HCT116 (cell line): ENCODE data around the gene LRRC4. TPM values are rescaled to one million over a fixed set of nuclear protein-coding genes. Genes with fewer than 3 reads are reported as not detected.

ENCODE experiments used
- ATAC-seq: fragments of 200-7000 bp; cut with Tn5 transposase; 2 replicates; pipeline ENCODE4 v1.9.1; 2020; ENCODE audit warnings: mild to moderate bottlenecking, moderate library complexity
- BruUV-seq: library from RNA; stranded (reverse); fragments of 400-500 nt; replicated peaks from 2 replicates; lab custom pipeline; 2021; lab: Mats Ljungman, UMichigan
- CTCF ChIA-PET: fragments of 300-600 bp; sonication (Branson Sonifier 250); formaldehyde crosslinking; loops from one replicate; lab custom pipeline; 2021; ENCODE audit warnings: antibody characterized with exemption; lab: Charles Lee
- POLR2A ChIA-PET: fragments of 300-600, 350-600 bp; sonication (Branson Sonifier 250); formaldehyde crosslinking; loops from one replicate; lab custom pipeline; 2021; ENCODE audit warnings: antibody characterized with exemption; lab: Charles Lee
- RAD21 ChIA-PET, 2 experiments: fragments of 300-600 bp; sonication (Branson Sonifier 250); formaldehyde crosslinking; loops; one replicate each; lab custom pipeline; 2023; ENCODE audit warnings: low total read pairs in 2 of 2; ENCODE audit not compliant: uncharacterized antibody in 2 of 2, unreplicated experiment in 2 of 2, low non-redundant PET in 1 of 2; lab: Charles Lee
- DNase-seq: peaks from one replicate; pipeline ENCODE4 v3.0.0-alpha.2; 2010; ENCODE audit warnings: low read depth, low spot score
- H2AFZ ChIP-seq: fragments of 200-600 bp; shearing (Covaris generic), sonication (generic); 2 replicates; pipeline ENCODE4 v1.6.1; 2017; ENCODE audit warnings: low read depth, mixed run types, mixed read lengths, antibody characterized with exemption, low read length; ENCODE audit not compliant: poor library complexity, severe bottlenecking
- H3K27ac ChIP-seq: 2 replicates; pipeline ENCODE4 v1.5.1; 2012; ENCODE audit warnings: low read depth, low read length
- H3K27me3 ChIP-seq: fragments of 200-600 bp; sonication (generic); 2 replicates; pipeline ENCODE4 v1.6.1; 2016; ENCODE audit warnings: mixed run types, low read length, mixed read lengths; ENCODE audit not compliant: insufficient read depth
- H3K36me3 ChIP-seq, 2 experiments: fragments of 200-500 bp in 1 of 2; fragments of 200-600 bp in 1 of 2; sonication (Bioruptor generic) in 1 of 2; sonication (generic) in 1 of 2; 2 replicates each; pipeline versions ENCODE4 v1.5.1 to v1.6.1; 2014 to 2016; ENCODE audit warnings: low read length in 2 of 2, inconsistent platforms in 1 of 2, mixed read lengths in 1 of 2, mixed run types in 1 of 2; ENCODE audit not compliant: insufficient read depth in 2 of 2, control insufficient read depth in 1 of 2
- H3K4me1 ChIP-seq, 2 experiments: fragments of 200-600 bp in 1 of 2; sonication (generic) in 1 of 2; 2 replicates each; pipeline versions ENCODE4 v1.5.1 to v1.6.1; 2012 to 2017; ENCODE audit warnings: low read length in 2 of 2, inconsistent platforms in 1 of 2, mild to moderate bottlenecking in 1 of 2, mixed read lengths in 1 of 2, mixed run types in 1 of 2, moderate library complexity in 1 of 2; ENCODE audit not compliant: insufficient read depth in 2 of 2, control insufficient read depth in 1 of 2
- H3K4me2 ChIP-seq: fragments of 200-600 bp; sonication (generic); 2 replicates; pipeline ENCODE4 v1.6.1; 2017; ENCODE audit warnings: mixed run types, low read length, mixed read lengths
- H3K4me3 ChIP-seq, 2 experiments: fragments of 200-600 bp in 1 of 2; sonication (generic) in 1 of 2; replicated peaks in 1 of 2; 2 replicates each; pipeline ENCODE4 v1.5.1; 2011 to 2016; ENCODE audit warnings: low read length in 2 of 2, control low read depth in 1 of 2, low read depth in 1 of 2, mild to moderate bottlenecking in 1 of 2, mixed read lengths in 1 of 2, mixed run types in 1 of 2
- H3K79me2 ChIP-seq: fragments of 200-600 bp; sonication (generic); 2 replicates; pipeline ENCODE4 v1.6.1; 2017; ENCODE audit warnings: mild to moderate bottlenecking, mixed run types, low read length, moderate library complexity, mixed read lengths; ENCODE audit not compliant: insufficient read depth
- H3K9ac ChIP-seq: fragments of 200-600 bp; sonication (generic); 2 replicates; pipeline ENCODE4 v1.6.1; 2016; ENCODE audit warnings: low read length, mixed read lengths
- H3K9me2 ChIP-seq: fragments of 200-600 bp; sonication (generic), shearing (Covaris generic); 2 replicates; pipeline ENCODE4 v1.6.1; 2017; ENCODE audit warnings: mixed run types, mild to moderate bottlenecking, moderate library complexity; ENCODE audit not compliant: insufficient read depth
- H3K9me3 ChIP-seq, 2 experiments: fragments of 200-500 bp in 1 of 2; fragments of 200-600 bp in 1 of 2; sonication (Bioruptor generic) in 1 of 2; sonication (generic) in 1 of 2; 2 replicates each; pipeline ENCODE4 v1.6.1; 2014 to 2017; ENCODE audit warnings: low read length in 2 of 2, mixed read lengths in 2 of 2, inconsistent platforms in 1 of 2, low read depth in 1 of 2, mild to moderate bottlenecking in 1 of 2, mixed run types in 1 of 2, moderate library complexity in 1 of 2; ENCODE audit not compliant: control insufficient read depth in 1 of 2, insufficient read depth in 1 of 2
- H4K20me1 ChIP-seq: fragments of 200-600 bp; sonication (generic), shearing (Covaris generic); 2 replicates; pipeline ENCODE4 v1.6.1; 2017; ENCODE audit warnings: mixed run types, mild to moderate bottlenecking, moderate library complexity; ENCODE audit not compliant: insufficient read depth
- CBX3 ChIP-seq: IDR thresholded peaks from 2 replicates; pipeline ENCODE4 v1.6.1; 2012; ENCODE audit warnings: low read depth
- CEBPB ChIP-seq: IDR thresholded peaks from 2 replicates; pipeline ENCODE4 v1.6.1; 2012; ENCODE audit warnings: low read depth
- EGR1 ChIP-seq: IDR thresholded peaks from 2 replicates; pipeline ENCODE4 v1.6.1; 2012; ENCODE audit warnings: low read depth
- ELF1 ChIP-seq: IDR thresholded peaks from 2 replicates; pipeline ENCODE4 v1.6.1; 2012; ENCODE audit warnings: low read depth, borderline replicate concordance
- EZH2 ChIP-seq: fragments of 200-600 bp; sonication (generic); IDR thresholded peaks from 2 replicates; pipeline ENCODE4 v1.6.1; 2017; ENCODE audit warnings: antibody characterized with exemption, mixed run types
- EZH2phosphoT487 ChIP-seq: fragments of 200-600 bp; IDR thresholded peaks from 2 replicates; pipeline ENCODE4 v1.6.1; 2018; ENCODE audit warnings: antibody characterized with exemption, borderline replicate concordance
- FOSL1 ChIP-seq: IDR thresholded peaks from 2 replicates; pipeline ENCODE4 v1.6.1; 2012; ENCODE audit warnings: low read depth
- MAX ChIP-seq: IDR thresholded peaks from 2 replicates; pipeline ENCODE4 v1.6.1; 2012
- POLR2A ChIP-seq: IDR thresholded peaks from 2 replicates; pipeline ENCODE4 v1.7.0; 2011; ENCODE audit warnings: borderline replicate concordance; ENCODE audit not compliant: insufficient read depth, insufficient read length; ENCODE audit errors: extremely low read depth
- RAD21 ChIP-seq: IDR thresholded peaks from 2 replicates; pipeline ENCODE4 v1.6.1; 2012; ENCODE audit warnings: low read depth, mild to moderate bottlenecking
- REST ChIP-seq: IDR thresholded peaks from 2 replicates; pipeline ENCODE4 v1.6.1; 2012; ENCODE audit warnings: low read depth
- SIN3A ChIP-seq: IDR thresholded peaks from 2 replicates; pipeline ENCODE4 v1.6.1; 2012; ENCODE audit warnings: low read depth
- SP1 ChIP-seq: IDR thresholded peaks from 2 replicates; pipeline ENCODE4 v1.6.1; 2012; ENCODE audit warnings: low read depth
- SRF ChIP-seq: IDR thresholded peaks from 2 replicates; pipeline ENCODE4 v1.6.1; 2012; ENCODE audit warnings: low read depth
- TCF7L2 ChIP-seq: IDR thresholded peaks from 2 replicates; pipeline ENCODE4 v1.7.0; 2011; ENCODE audit warnings: borderline replicate concordance, inconsistent platforms; ENCODE audit not compliant: insufficient read depth, insufficient read length; ENCODE audit errors: extremely low read depth
- YY1 ChIP-seq: IDR thresholded peaks from 2 replicates; pipeline ENCODE4 v1.6.1; 2011; ENCODE audit warnings: low read length, low read depth, moderate library complexity, mild to moderate bottlenecking; ENCODE audit not compliant: insufficient replicate concordance; ENCODE audit errors: extremely low read depth
- ZBTB33 ChIP-seq: IDR thresholded peaks from 2 replicates; pipeline ENCODE4 v1.6.1; 2011; ENCODE audit warnings: mild to moderate bottlenecking, low read length, moderate library complexity; ENCODE audit not compliant: insufficient replicate concordance; ENCODE audit errors: extremely low read depth
- ZNF274 ChIP-seq: fragments of 200-500 bp; sonication (Bioruptor generic); IDR thresholded peaks from 2 replicates; pipeline ENCODE4 v1.6.1; 2014; ENCODE audit warnings: mild to moderate bottlenecking, low read depth, low read length, inconsistent platforms
- intact Hi-C: fragments of 100-400 bp; cut with micrococcal nuclease; formaldehyde crosslinking; loops from 2 replicates; pipeline ENCODE4 v1.10.0; 2022
- total RNA-seq: library from RNA; stranded (reverse); gene quantifications from one replicate; pipeline ENCODE4 v1.2.1, GENCODE V29; 2021; ENCODE audit not compliant: unreplicated experiment

Gene LRRC4
- total RNA-seq, 1 experiment from 2014 or later, result not detected

- no peaks in the 10 kb centered on the region for H3K79me2 ChIP-seq
- no peaks in the 10 kb centered on the region for H3K27me3 ChIP-seq
- no peaks in the 10 kb centered on the region for H3K4me1 ChIP-seq
- no peak overlapping the region for H3K4me3 ChIP-seq
- no peak overlapping the region for H3K27ac ChIP-seq
- H3K9me3 ChIP-seq, result no peaks in the 10 kb centered on the region
- H3K9me2 ChIP-seq, result no peaks in the 10 kb centered on the region
- DNase-seq (no peak), ATAC-seq (no peak)
- no peak for TF ChIP-seq RAD21
- no peak for TF ChIP-seq EZH2
- no peak for TF ChIP-seq ZBTB33
- TF ChIP-seq REST, result no peak
- TF ChIP-seq POLR2A, result no peak
- no peak for TF ChIP-seq EGR1
- TF ChIP-seq MAX, result no peak
- TF ChIP-seq SP1, result no peak
- no peak for TF ChIP-seq EZH2phosphoT487
- no peak for TF ChIP-seq ZNF274
- TF ChIP-seq FOSL1, result no peak
- no peak for TF ChIP-seq CBX3
- TF ChIP-seq SIN3A, result no peak
- no peak for TF ChIP-seq CEBPB
- no peak for TF ChIP-seq ELF1
- no peak for TF ChIP-seq YY1
- no peak for TF ChIP-seq SRF
- TF ChIP-seq TCF7L2, result no peak
- ChIA-PET RAD21 (no interaction called here), POLR2A (no interaction called here), CTCF (no interaction called here)
- H2AFZ ChIP-seq, result no peak overlapping the region
- H4K20me1 ChIP-seq, result no peaks in the 10 kb centered on the region
- intact Hi-C loops, result no loop called here
- H3K36me3 ChIP-seq, result peaks cover 0 to 5% of the 10 kb centered on the region in 2 experiments; a peak in 1 of 4 replicates
- H3K9ac ChIP-seq, result no peak overlapping the region
- no TSS peak for BruUV-seq
- H3K4me2 ChIP-seq, result no peak overlapping the region
Measured at GRCh38 chr7:128078309-128078708, 47.1 kb upstream of the LRRC4 start.
